ENCODE data around the gene TMEM52B. TPM values are rescaled to one million over a fixed set of nuclear protein-coding genes. Genes with fewer than 3 reads are reported as not detected.

The TMEM52B gene
- total RNA-seq, 2 experiments from 2014 or later: not detected

- Mint-ChIP-seq H3K9me3 (no peaks in the 10 kb centered on the region), H3K36me3 (ENCODE audit: low read depth) (peaks cover 21% of the 10 kb centered on the region), H3K4me3 (peak overlapping the region; percentile 95), H3K4me1 (ENCODE audit: low read depth) (peaks cover 31% of the 10 kb centered on the region), H3K27ac (peak overlapping the region; percentile 98), H3K27me3 (peaks cover 6% of the 10 kb centered on the region)
- Histone ChIP-seq H3K4me3 (ENCODE audit: low read length) (peak overlapping the region; percentile 87), H3K4me1 (ENCODE audit: insufficient read depth, low read length) (peaks cover 31% of the 10 kb centered on the region), H3K27me3 (ENCODE audit: control insufficient read depth in 1 of 2, insufficient read depth in 2 of 2, low read length in 2 of 2) (no peaks in the 10 kb centered on the region), H3K9me3 (ENCODE audit: control insufficient read depth in 1 of 2, insufficient read depth in 1 of 2, low read length in 2 of 2) (no peaks in the 10 kb centered on the region), H3K36me3 (ENCODE audit: insufficient read depth, low read length) (no peaks in the 10 kb centered on the region), H3K27ac (ENCODE audit: low read depth in 1 of 2, low read length in 2 of 2) (peak overlapping the region; percentile 77 to 89)
- intact Hi-C loops (cut with DNase I, micrococcal nuclease): loop anchor here (2.0 to 10.0 kb wide), 7 partner anchors 60 to 960 kb away; partner anchors contain the start of genes CD69 (in 1 of the 2), CLEC2B (in 1 of the 2), MAGOHB (in 1 of the 2) and SMIM10L1 (in 1 of the 2)
- peak; percentile 75 for ATAC-seq (ENCODE audit: poor library complexity)
- POLR2A ChIA-PET: interaction anchor here (1.0 to 2.9 kb wide), 12 partner anchors 8 to 1333 kb away, joined by 3 to 21 read pairs (median 5); partner anchors contain the start of genes CD69, CLEC2B, MAGOHB and SMIM10L1
- no peak for TF ChIP-seq CTCF (IDR thresholded peaks at IDR 0.05)
- CTCF ChIA-PET: interaction anchor here (1.3 to 1.7 kb wide), 2 partner anchors 24 to 59 kb away, joined by 3 read pairs; no protein-coding TSS in a partner anchor
- DNase-seq: peak; percentile 69 to 95 (median 86)
These were observed 33.3 kb downstream of the TMEM52B start for GRCh38 chr12:10211940-10212738.

- Histone ChIP-seq H3K27me3 (ENCODE audit: control insufficient read depth in 1 of 2, insufficient read depth in 2 of 2, low read length in 2 of 2) (no peaks in the 10 kb centered on the region), H3K36me3 (ENCODE audit: insufficient read depth, low read length) (no peaks in the 10 kb centered on the region), H3K4me1 (ENCODE audit: insufficient read depth, low read length) (peaks cover 31% of the 10 kb centered on the region), H3K4me3 (ENCODE audit: low read length) (peak within 1 kb of the TSS; percentile 87), H3K9me3 (ENCODE audit: control insufficient read depth in 1 of 2, insufficient read depth in 1 of 2, low read length in 2 of 2) (no peaks in the 10 kb centered on the region), H3K27ac (ENCODE audit: low read depth in 1 of 2, low read length in 2 of 2) (peak within 1 kb of the TSS; percentile 77 to 89)
- Mint-ChIP-seq H3K27me3 (peaks cover 6% of the 10 kb centered on the region), H3K27ac (peak within 1 kb of the TSS; percentile 98), H3K9me3 (no peaks in the 10 kb centered on the region), H3K4me3 (peak within 1 kb of the TSS; percentile 95), H3K36me3 (ENCODE audit: low read depth) (peaks cover 21% of the 10 kb centered on the region), H3K4me1 (ENCODE audit: low read depth) (peaks cover 31% of the 10 kb centered on the region)
- no peak for TF ChIP-seq CTCF (IDR thresholded peaks at IDR 0.05)
- CTCF ChIA-PET: interaction anchor here (1.2 to 1.3 kb wide), 2 partner anchors 23 to 60 kb away, joined by 3 to 5 read pairs; no protein-coding TSS in a partner anchor
- ATAC-seq (ENCODE audit: poor library complexity) (peak; percentile 58), DNase-seq (peak; percentile 67 to 93 (median 80))
- POLR2A ChIA-PET: interaction anchor here (1.0 to 2.9 kb wide), 12 partner anchors 9 to 1333 kb away, joined by 3 to 21 read pairs (median 5); partner anchors contain the start of genes CD69, CLEC2B, MAGOHB and SMIM10L1
- intact Hi-C loops (cut with DNase I, micrococcal nuclease): loop anchor here (2.0 to 10.0 kb wide), 7 partner anchors 60 to 960 kb away; partner anchors contain the start of genes CD69 (in 1 of the 2), CLEC2B (in 1 of the 2), MAGOHB (in 1 of the 2) and SMIM10L1 (in 1 of the 2)
These were observed 33.9 kb downstream of the TMEM52B start, which contains the start of gene GABARAPL1 for GRCh38 chr12:10212739-10213131. TSS of gene GABARAPL1 (plus strand) at chr12:10212877. CDS start at chr12:10213130, 253 bp downstream.

Data from CD4-positive, alpha-beta T cell (primary cell).